Skeletal muscle satellite cell (primary cell): Measurements from ENCODE around the gene LCE1F. TPM values are rescaled to one million over a fixed set of nuclear protein-coding genes. Genes with fewer than 3 reads are reported as not detected.

Experiments
- H3K27me3 ChIP-seq: 2 replicates; pipeline ENCODE4 v1.7.0; 2013; ENCODE audit warnings: low read length; ENCODE audit not compliant: control insufficient read depth, insufficient read depth
- H3K36me3 ChIP-seq: 2 replicates; pipeline ENCODE4 v1.7.0; 2013; ENCODE audit warnings: mild to moderate bottlenecking, control low read depth, low read length; ENCODE audit not compliant: insufficient read depth
- H3K4me1 ChIP-seq: 2 replicates; pipeline ENCODE4 v1.7.0; 2013; ENCODE audit warnings: low read length; ENCODE audit not compliant: control insufficient read depth, insufficient read depth
- H3K4me2 ChIP-seq: 2 replicates; pipeline ENCODE4 v1.7.0; 2013; ENCODE audit warnings: mild to moderate bottlenecking, low read length
- H3K4me3 ChIP-seq: 2 replicates; pipeline ENCODE4 v1.7.0; 2013; ENCODE audit warnings: low read length
- H3K9ac ChIP-seq: 2 replicates; pipeline ENCODE4 v1.7.0; 2013; ENCODE audit warnings: mild to moderate bottlenecking, low read depth, low read length, moderate library complexity
- H3K9me3 ChIP-seq: replicated peaks from 2 replicates; pipeline ENCODE4 v1.7.0; 2013; ENCODE audit warnings: mild to moderate bottlenecking, control low read depth, low read length
- total RNA-seq: library from RNA; depleted of rRNA; stranded (reverse); fragments of >200 nt; gene quantifications from 2 replicates; pipeline ENCODE4 v1.2.3, GENCODE V29; 2012; rRNA removed

The LCE1F gene
- total RNA-seq = not detected in 2 replicates

- Histone ChIP-seq H3K36me3 (no peaks in the 10 kb centered on the region), H3K27me3 (peaks cover 2% of the 10 kb centered on the region), H3K4me2 (no peak within 1 kb of the TSS), H3K4me3 (no peak within 1 kb of the TSS), H3K9ac (no peak within 1 kb of the TSS), H3K4me1 (no peaks in the 10 kb centered on the region), H3K9me3 (no peaks in the 10 kb centered on the region)
Measured at GRCh38 chr1:152774875-152775274, at the start of gene LCE1F. TSS of gene LCE1F (plus strand) at chr1:152775140. CDS start at chr1:152776372, 1,232 bp downstream.

DNA sequence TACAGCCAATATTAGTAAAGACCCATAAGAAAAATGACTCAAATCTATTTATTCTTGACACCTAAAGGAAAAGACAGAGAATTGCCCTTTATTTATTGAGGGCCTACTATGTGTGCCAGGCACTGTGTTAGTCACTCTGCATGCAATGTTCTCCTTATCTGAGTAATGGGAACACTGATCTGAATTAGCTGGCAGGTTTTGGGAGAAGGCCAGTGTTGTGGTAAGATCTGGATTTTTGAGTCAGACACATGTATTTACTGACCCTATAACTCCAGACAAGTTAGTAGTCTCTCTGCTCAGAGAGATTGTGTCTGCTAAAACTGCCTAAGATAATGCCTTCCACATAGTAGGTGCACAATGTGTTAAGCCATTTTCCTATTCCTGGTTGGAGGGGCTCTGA, 49.7 kb upstream of the LCE1F start:
- no peaks in the 10 kb centered on the region for H3K36me3 ChIP-seq
- peaks cover 7% of the 10 kb centered on the region for H3K27me3 ChIP-seq
- H3K4me2 ChIP-seq = no peak overlapping the region

DNA sequence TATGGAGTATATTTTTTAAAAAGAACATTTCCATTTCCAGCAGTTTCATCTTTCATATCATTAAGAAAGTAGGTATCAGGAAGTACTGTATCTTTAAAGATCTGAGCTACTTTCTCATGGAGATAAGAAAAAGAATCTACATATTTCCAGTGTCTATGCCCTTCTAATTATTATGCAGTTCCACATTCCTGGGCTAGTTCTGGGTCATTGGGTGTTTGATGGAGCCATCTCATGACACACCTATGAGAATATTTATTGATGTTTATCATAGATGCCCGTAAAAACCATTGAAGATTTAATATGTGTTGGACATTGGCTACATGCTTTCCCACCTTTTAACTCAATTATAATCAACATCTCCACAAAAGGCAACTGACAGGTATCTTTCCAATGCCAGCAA, 46.0 kb upstream of the LCE1F start:
- Histone ChIP-seq H3K9me3 (no peaks in the 10 kb centered on the region), H3K9ac (no peak overlapping the region), H3K4me2 (no peak overlapping the region), H3K4me1 (no peaks in the 10 kb centered on the region), H3K4me3 (no peak overlapping the region), H3K27me3 (peaks cover 7% of the 10 kb centered on the region), H3K36me3 (no peaks in the 10 kb centered on the region)

More for the DNA sequence above, 49.7 kb upstream of the LCE1F start:
- no peak overlapping the region for H3K9ac ChIP-seq
- H3K9me3 ChIP-seq = no peaks in the 10 kb centered on the region
- H3K4me3 ChIP-seq = no peak overlapping the region
- H3K4me1 ChIP-seq = no peaks in the 10 kb centered on the region

DNA sequence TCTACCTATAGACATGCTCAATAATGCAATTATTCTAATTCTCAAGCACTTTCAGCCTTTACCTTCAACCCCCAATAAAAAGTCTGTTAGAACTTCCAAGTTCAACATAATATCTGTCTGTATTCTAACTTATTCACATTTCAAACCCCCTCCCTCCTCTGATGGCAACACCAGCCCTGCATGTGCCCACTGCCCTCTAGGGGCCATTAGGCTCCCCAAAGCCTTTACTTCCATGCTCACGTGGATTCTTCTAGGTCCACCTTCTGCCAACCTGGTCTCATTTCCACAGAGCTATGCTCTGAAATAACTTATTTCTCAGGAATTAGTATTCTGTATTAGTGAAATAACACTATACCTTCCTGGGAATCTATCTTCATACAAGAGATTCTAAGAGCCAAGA, 39.3 kb upstream of the LCE1F start:
- Histone ChIP-seq H3K4me1 (no peaks in the 10 kb centered on the region), H3K27me3 (peaks cover 13% of the 10 kb centered on the region), H3K9me3 (no peaks in the 10 kb centered on the region), H3K9ac (no peak overlapping the region), H3K4me3 (no peak overlapping the region), H3K36me3 (no peaks in the 10 kb centered on the region), H3K4me2 (no peak overlapping the region)

- peaks cover 10% of the 10 kb centered on the region for H3K27me3 ChIP-seq
- no peak overlapping the region for H3K4me2 ChIP-seq
- no peaks in the 10 kb centered on the region for H3K9me3 ChIP-seq
- no peak overlapping the region for H3K4me3 ChIP-seq
- H3K36me3 ChIP-seq = no peaks in the 10 kb centered on the region
- no peaks in the 10 kb centered on the region for H3K4me1 ChIP-seq
- H3K9ac ChIP-seq = no peak overlapping the region
Measured at GRCh38 chr1:152737997-152738396, 36.9 kb upstream of the LCE1F start.

- Histone ChIP-seq H3K4me3 (no peak overlapping the region), H3K4me1 (no peaks in the 10 kb centered on the region), H3K36me3 (no peaks in the 10 kb centered on the region), H3K4me2 (no peak overlapping the region), H3K27me3 (peaks cover 10% of the 10 kb centered on the region), H3K9me3 (no peaks in the 10 kb centered on the region), H3K9ac (no peak overlapping the region)
Measured at GRCh38 chr1:152739841-152740240, 35.1 kb upstream of the LCE1F start.

- H3K4me1 ChIP-seq = no peaks in the 10 kb centered on the region
- peaks cover 6% of the 10 kb centered on the region for H3K27me3 ChIP-seq
- no peak overlapping the region for H3K4me3 ChIP-seq
- no peak overlapping the region for H3K4me2 ChIP-seq
- no peaks in the 10 kb centered on the region for H3K36me3 ChIP-seq
- H3K9ac ChIP-seq = no peak overlapping the region
- H3K9me3 ChIP-seq = no peaks in the 10 kb centered on the region
Measured at GRCh38 chr1:152741656-152742055, 33.3 kb upstream of the LCE1F start.

GRCh38 chr1:152743371-152744145, 31.4 kb upstream of the LCE1F start:
- Histone ChIP-seq H3K9ac (no peak overlapping the region), H3K9me3 (no peaks in the 10 kb centered on the region), H3K4me2 (no peak overlapping the region), H3K4me1 (no peaks in the 10 kb centered on the region), H3K36me3 (no peaks in the 10 kb centered on the region), H3K4me3 (no peak overlapping the region), H3K27me3 (peaks cover 4% of the 10 kb centered on the region)

DNA sequence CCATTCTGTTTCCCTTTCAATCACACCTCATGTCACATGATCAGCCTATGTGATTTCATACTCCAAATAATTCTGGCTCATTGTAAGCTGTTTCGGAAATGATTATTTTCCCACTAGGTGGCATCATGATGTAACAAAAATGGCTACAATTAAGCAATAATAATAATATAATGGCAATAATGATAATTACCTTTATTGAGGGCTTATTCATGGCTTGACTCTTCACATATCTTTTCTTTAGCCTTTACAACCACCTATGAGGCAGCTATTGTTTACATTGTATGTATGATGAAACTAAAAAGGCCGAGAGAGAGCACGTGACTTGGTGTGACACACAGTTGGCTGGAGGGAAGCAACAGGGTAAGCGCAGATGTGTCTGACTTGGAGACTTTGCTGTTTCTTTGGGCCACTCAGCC, 29.6 kb upstream of the LCE1F start:
- Histone ChIP-seq H3K4me2 (peak overlapping the region; percentile 1), H3K9ac (no peak overlapping the region), H3K9me3 (no peaks in the 10 kb centered on the region), H3K4me1 (no peaks in the 10 kb centered on the region), H3K27me3 (peaks cover 2% of the 10 kb centered on the region), H3K36me3 (no peaks in the 10 kb centered on the region), H3K4me3 (no peak overlapping the region)

- H3K4me2 ChIP-seq = peak overlapping the region; percentile 1
- H3K4me1 ChIP-seq = no peaks in the 10 kb centered on the region
- no peak overlapping the region for H3K4me3 ChIP-seq
- no peak overlapping the region for H3K9ac ChIP-seq
- no peaks in the 10 kb centered on the region for H3K9me3 ChIP-seq
- no peaks in the 10 kb centered on the region for H3K36me3 ChIP-seq
- H3K27me3 ChIP-seq = no peaks in the 10 kb centered on the region
Measured at GRCh38 chr1:152745765-152746444, 29.0 kb upstream of the LCE1F start.

GRCh38 chr1:152747831-152748230, 27.1 kb upstream of the LCE1F start:
- Histone ChIP-seq H3K9ac (no peak overlapping the region), H3K4me2 (no peak overlapping the region), H3K36me3 (no peaks in the 10 kb centered on the region), H3K9me3 (no peaks in the 10 kb centered on the region), H3K4me1 (peaks cover 8% of the 10 kb centered on the region), H3K27me3 (no peaks in the 10 kb centered on the region), H3K4me3 (no peak overlapping the region)

DNA sequence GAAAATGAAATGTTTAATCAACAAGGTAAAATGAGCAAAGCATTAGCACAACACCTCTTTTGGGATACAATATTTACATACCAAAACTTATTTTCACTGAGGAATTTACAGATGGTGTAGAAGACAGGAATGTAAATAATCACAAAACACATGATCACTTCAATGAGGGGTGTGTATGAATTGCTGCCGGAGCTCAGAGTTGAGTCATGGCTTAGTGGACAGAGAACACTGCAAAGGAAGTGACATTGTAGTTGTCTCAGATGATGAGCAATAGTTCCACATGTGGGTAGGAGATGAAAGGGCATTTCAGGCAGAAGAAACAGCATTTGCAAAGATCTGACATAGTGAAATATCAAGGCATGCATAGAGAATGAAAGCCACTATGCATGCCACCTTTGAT, 22.7 kb upstream of the LCE1F start:
- Histone ChIP-seq H3K27me3 (no peaks in the 10 kb centered on the region), H3K4me1 (peaks cover 9% of the 10 kb centered on the region), H3K9me3 (no peaks in the 10 kb centered on the region), H3K4me3 (no peak overlapping the region), H3K4me2 (peak overlapping the region; percentile 55), H3K36me3 (no peaks in the 10 kb centered on the region), H3K9ac (no peak overlapping the region)
